ENCODE results near the gene UBE2N.
A peak's percentile ranks its signal among the peaks of the same experiment; 100 is the strongest.
"Not testable (repeated sequence)": the region's sequence is repeated elsewhere in the genome, so short reads cannot be mapped to it uniquely, and the experiment has no call there.

Gene UBE2N

GRCh38 chr12:93442411-93443340, 929 bp upstream of the UBE2N start:
- DNase-seq = no peak

GRCh38 chr12:93441081-93441616, 598 bp downstream of the UBE2N start:
- DNase-seq = no peak

GRCh38 chr12:93440043-93440835, 1.5 kb downstream of the UBE2N start:
- no peak for DNase-seq

GRCh38 chr12:93438266-93439050, 3.3 kb downstream of the UBE2N start:
- DNase-seq = no peak

- no peak for DNase-seq
Measured at GRCh38 chr12:93434256-93434865, 7.4 kb downstream of the UBE2N start.

- DNase-seq = not testable (repeated sequence)
Measured at GRCh38 chr12:93432031-93432430, 9.7 kb downstream of the UBE2N start.

GRCh38 chr12:93430280-93430679, 11.5 kb downstream of the UBE2N start:
- DNase-seq = no peak

- DNase-seq = no peak
Measured at GRCh38 chr12:93429852-93430251, 11.9 kb downstream of the UBE2N start.

GRCh38 chr12:93429448-93429847, 12.3 kb downstream of the UBE2N start:
- no peak for DNase-seq

- no peak for DNase-seq
Measured at GRCh38 chr12:93427779-93428564, 13.8 kb downstream of the UBE2N start.

- no peak for DNase-seq
Measured at GRCh38 chr12:93426412-93426805, 15.3 kb downstream of the UBE2N start.

- no peak for DNase-seq
Measured at GRCh38 chr12:93425736-93426411, 15.9 kb downstream of the UBE2N start.

- DNase-seq = no peak
Measured at GRCh38 chr12:93422050-93422449, 19.7 kb downstream of the UBE2N start.

GRCh38 chr12:93419388-93420034, 22.2 kb downstream of the UBE2N start:
- DNase-seq = peak; percentile 18

GRCh38 chr12:93417967-93418480, 23.7 kb downstream of the UBE2N start:
- no peak for DNase-seq

- DNase-seq = no peak
Measured at GRCh38 chr12:93415723-93416464, 25.9 kb downstream of the UBE2N start.

GRCh38 chr12:93413064-93413463, 28.7 kb downstream of the UBE2N start:
- no peak for DNase-seq

- DNase-seq = not testable (repeated sequence)
Measured at GRCh38 chr12:93412396-93412795, 29.4 kb downstream of the UBE2N start.

GRCh38 chr12:93411060-93411459, 30.7 kb downstream of the UBE2N start:
- DNase-seq = not testable (repeated sequence)
